Bronchus fibroblast of lung (primary cell): ENCODE data around the gene HNRNPR. TPM values are rescaled to one million over a fixed set of nuclear protein-coding genes. Genes with fewer than 3 reads are reported as not detected.

ENCODE experiments used
- total RNA-seq: library from RNA; depleted of rRNA; stranded (reverse); fragments of >200 nt; gene quantifications from 2 replicates; pipeline ENCODE4 v1.2.3, GENCODE V29; 2015

HNRNPR gene
- 67.9 and 88.1 TPM in 2 replicates for total RNA-seq

DNA sequence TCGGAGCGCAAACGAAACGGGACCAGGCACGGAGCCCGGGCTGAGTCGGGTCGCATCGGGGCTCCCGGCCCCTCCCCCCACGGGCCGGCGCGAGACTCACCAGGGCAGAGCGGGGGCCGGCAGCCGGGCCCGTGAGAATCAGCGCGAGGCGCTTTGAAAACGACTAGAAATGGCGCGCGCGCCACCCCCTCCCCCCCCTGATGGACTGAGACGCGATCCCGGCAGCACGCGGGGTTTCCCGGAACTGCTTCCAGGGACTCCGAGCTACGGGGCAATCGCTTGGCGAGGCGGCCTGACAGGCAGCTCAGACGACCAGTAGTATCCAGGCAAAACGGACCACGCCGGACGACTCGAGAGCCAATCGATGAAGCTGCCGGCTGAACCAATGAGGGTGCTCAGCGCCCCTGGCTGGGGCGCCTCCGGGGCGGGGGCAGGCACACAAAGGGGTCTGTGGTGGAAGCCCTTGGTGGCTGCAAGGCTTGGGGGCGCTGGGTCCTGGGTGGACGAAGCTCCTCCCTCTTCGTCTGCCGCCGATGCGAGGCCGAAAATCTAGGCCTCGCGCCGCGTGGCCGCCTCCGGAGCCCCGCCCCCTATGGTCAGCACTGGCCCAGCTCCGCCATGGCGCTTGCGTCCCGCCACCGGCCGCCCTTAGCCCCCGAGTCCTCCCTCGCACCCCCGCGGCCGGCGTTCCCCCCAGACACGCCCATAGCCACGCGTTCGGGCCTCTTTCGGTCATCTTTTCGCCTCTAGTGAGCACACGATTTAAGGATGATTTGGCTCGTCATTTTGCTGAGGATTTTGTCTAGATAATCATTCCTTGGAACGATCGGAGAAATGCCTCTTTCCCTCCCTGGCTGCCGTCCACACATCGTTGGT lies at the start of gene HNRNPR:
Gene HNRNPR, minus strand, starts transcription at position 174 of the 876 bp plus-strand sequence. CDS start 3,276 bp downstream, outside the sequence.

DNA sequence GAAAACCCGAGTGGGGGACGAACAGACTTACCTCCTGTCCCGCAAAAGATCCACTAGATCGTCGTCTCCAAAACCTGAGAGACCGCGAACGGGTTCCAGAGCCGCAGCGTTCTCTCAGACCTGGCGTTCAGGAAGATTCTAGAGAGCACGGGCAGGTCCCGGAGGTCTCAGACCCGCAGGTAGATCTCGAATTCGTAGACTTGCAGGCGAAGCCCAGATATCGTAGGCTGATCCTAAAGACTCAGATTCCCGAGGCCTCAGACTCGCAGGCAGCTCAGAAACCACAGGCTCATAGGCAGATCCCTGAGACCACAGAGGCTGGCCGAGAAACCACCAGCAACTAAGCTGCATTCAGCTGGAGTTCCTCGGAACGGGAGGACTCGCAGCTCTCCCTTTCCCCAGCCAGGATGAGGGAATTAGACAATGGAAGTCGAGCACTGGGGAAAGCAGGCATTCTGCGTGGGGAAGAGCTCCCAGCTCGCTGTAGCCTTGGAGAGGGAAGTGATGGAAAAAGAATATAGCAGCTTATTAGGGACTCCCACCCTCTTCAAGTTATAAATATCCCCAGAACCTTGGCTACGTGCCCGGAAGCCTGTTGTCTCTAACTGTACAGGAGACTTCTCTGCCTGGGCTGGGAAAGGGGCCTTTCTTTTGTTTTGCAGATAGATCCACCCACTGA lies 25.4 kb upstream of the HNRNPR start, which contains the start of gene ZNF436:
Gene ZNF436, minus strand, starts transcription at position 502 of the 679 bp plus-strand sequence. CDS start 1,831 bp downstream, outside the sequence.

Other genes starting within 250 kb of the HNRNPR start
- gene LUZP1, start 175.4 kb downstream of the HNRNPR start, total RNA-seq: 8.9 and 10.6 TPM in 2 replicates
- not detected in 2 replicates for gene HTR1D, start 126.8 kb downstream of the HNRNPR start, total RNA-seq
- 5.1 and 5.7 TPM in 2 replicates for gene ZNF436, start 25.6 kb upstream of the HNRNPR start, total RNA-seq
- 4.8 and 5.9 TPM in 2 replicates for gene TCEA3, start 80.5 kb upstream of the HNRNPR start, total RNA-seq
- gene ASAP3, start 139.9 kb upstream of the HNRNPR start, total RNA-seq: 25.6 TPM in 2 replicates
- gene E2F2, start 186.9 kb upstream of the HNRNPR start, total RNA-seq: 3.3 and 3.7 TPM in 2 replicates
- 131 and 139 TPM in 2 replicates for gene ID3, start 215.2 kb upstream of the HNRNPR start, total RNA-seq